GM19193 (cell line): ENCODE measurements around the gene OBP2A.

Experiments
- POLR2A ChIP-seq: IDR thresholded peaks from 4 replicates; pipeline ENCODE4 v1.6.1; 2011; ENCODE audit not compliant: insufficient read depth, insufficient read length; ENCODE audit errors: extremely low read depth

The OBP2A gene

DNA sequence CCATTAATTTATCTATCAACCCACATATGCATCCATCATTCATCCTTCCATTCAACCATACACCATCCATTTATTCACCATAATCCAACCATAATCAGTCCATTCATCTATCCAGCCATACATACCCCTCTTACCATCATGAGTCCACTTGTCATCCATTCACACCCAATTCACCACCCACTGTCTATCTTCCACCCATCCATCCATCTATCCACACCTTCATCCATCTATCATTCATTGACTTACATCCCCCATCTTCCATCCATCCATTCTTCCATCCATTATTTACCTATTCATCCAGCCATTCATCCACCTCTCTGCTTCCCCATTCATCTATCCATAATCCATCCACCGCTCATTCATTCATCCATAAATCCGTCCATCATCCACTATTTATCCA lies 33.4 kb downstream of the OBP2A start:
- no peak for TF ChIP-seq POLR2A

DNA sequence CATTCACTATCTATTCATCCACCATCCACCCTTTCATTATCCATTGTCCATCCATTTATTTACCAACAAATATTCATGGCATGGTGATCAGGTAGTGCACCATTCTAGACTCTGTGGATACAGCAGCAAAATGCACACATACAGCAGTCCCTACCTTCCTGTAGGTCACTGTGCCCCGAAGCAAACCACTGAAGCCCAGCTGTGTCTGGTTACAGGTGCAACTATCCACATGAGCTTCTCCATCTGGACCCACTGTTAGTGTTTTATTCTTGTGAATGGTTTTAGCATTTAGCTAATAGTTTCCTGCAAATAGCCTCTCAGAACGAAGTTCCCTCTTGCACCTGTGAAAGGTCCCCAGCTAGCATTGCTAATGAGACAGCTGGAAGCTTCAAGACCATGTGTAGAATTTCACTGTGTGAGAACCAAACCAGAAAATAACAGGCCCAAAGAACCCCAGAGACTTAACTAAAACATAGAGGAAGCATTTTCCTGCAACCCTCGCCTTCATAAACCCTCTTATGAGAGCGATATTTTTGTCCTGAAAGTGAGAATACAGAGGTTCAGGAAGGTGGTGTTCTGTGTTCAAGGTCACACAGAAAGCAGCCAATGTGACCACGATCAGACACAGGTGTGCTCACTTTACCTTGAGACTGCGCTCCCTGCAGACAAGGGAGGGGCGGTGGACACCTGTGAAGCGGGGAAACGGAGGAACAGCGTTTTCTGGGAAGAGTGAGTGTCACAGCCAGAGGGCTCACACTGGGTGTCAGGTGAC lies 34.1 kb downstream of the OBP2A start:
- no peak for TF ChIP-seq POLR2A

- no peak for TF ChIP-seq POLR2A
These were observed 34.9 kb downstream of the OBP2A start for GRCh38 chr9:135580664-135581380.

DNA sequence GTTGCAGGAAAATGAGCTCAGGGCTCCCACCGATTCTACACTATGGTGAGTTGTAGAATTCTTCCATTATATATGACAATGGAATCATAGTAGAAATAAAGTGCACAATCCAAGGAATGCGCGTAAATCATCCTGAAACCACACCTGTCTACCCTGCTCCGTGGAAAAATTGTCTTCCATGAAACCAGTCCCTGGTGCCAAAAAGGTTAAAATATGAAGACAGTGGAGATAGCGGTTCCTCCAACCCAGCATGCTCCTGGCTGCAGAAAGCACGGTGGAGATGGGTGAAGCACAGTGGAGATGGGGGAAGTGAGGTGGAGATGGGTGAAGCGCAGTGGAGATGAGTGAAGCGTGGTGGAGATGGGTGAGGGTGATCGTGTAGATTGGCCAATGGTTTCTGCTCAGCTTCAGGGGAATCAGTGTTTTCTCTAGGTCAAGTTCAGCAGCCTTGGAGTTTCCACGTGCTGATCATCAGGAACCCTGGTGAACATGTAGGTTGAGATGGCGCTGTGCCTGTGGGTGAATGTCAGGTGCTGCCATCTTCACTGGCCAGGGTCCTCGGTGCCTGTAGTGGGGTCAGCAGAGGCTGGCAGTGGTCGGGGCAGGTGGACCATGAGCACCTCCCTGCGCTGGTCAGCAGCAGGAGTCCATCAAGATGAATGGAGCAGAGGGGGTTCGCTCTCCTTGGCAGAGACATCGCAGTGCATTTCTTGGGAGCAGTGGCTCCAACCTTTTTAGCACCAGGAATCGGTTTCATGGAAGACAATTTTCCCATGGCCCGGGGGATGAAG lies 35.9 kb downstream of the OBP2A start:
- no peak for TF ChIP-seq POLR2A

DNA sequence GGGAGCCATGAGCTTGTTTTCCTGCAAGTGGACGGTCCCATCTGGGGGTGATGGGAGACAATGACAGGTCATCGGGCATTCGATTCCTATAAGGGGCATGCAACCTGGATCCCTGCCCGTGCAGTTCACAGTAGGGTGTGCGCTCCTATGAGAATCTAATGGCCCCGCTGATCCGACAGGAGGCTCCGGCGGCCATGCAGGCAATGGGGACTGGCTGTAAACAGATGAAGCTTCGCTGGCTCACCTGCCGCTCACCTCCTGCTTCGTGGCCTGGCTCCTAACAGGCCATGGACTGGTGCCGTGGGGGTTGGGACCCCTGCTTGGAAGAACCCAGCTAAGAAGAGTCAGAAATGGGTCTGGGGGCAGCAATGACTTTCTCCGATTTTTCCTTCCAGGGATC lies 36.6 kb downstream of the OBP2A start:
- TF ChIP-seq POLR2A = no peak

GRCh38 chr9:135582966-135583687 lies 37.2 kb downstream of the OBP2A start:
- TF ChIP-seq POLR2A = no peak

DNA sequence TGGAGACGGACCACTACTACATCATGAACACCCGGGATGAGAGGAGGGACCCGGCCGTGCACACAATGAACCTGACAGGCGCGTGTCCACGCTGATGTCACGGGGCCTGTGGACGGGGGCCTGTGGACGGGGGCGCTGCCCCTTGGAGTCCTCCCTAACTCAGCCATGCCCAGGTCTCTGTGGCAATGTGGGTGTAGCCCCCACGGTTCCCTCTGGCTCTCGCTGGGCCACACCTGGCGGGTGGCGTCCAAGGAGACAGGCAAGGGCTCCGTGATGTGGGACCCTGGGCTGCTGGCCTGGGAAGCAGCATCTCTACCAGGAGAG lies 37.7 kb downstream of the OBP2A start:
- no peak for TF ChIP-seq POLR2A

DNA sequence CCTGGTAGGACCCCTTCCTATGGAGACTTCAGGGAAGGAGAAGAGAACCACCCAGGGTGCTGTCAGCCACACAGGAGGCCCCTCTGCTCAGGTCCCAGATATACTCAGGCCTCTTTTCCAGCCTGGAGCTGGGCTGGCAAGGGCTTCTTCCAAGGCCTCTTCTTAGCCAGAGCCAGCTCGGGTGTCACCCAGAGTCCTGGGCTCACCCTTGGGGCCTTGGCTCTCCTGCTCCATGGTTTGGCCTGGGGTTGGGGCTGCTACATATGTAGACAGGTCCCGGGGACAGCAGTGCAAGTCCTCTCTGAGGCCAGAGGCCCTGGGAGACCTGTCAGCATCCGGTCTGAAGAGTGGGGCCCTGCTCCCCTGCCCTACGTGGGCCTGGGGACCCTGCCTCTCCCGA lies 38.4 kb downstream of the OBP2A start:
- no peak for TF ChIP-seq POLR2A

- no peak for TF ChIP-seq POLR2A
These were observed 39.0 kb downstream of the OBP2A start for GRCh38 chr9:135584934-135585333.

- no peak for TF ChIP-seq POLR2A
These were observed 40.7 kb downstream of the OBP2A start for GRCh38 chr9:135586601-135587109.

- TF ChIP-seq POLR2A = no peak
These were observed 41.7 kb downstream of the OBP2A start for GRCh38 chr9:135587658-135588057.

- no peak for TF ChIP-seq POLR2A
These were observed 42.4 kb downstream of the OBP2A start for GRCh38 chr9:135588371-135588770.

DNA sequence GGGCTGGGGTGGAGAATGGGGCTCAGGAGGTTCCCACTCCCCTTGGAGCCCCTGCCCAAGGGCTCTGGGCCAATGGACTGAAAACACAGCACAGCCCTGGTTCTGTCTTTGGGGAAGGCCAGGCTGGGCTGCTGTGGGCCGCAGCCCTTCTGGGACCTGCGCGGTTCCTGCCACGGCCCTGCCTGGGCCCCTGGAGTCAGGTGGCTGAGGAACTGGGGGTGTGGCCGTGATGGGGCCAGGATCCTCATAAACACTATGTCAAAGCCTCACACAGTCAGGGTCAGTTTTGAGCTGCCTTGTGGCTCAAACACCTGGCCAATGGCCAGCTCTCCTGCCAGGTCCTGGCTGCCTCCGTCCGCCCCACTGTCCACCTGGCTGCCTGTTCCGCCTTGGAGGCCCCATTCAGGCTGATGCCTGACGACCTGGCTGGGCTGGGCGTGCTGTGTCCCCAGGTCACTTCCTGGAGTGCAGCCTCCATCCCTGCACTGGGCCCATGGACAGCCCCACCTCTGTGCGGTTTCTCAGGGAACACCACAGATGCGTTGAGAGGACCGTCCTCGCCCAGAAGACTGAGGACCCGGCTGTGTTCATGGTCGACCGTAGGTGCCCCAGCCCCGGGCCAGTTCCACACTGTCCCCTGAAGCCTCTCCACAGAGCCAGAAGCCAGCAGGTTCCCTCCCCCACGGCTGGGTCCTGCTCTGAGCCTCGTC lies 43.1 kb downstream of the OBP2A start:
- TF ChIP-seq POLR2A = no peak
